Endothelial cell of umbilical vein (primary cell): ENCODE measurements around the gene DRP2. TPM values are rescaled to one million over a fixed set of nuclear protein-coding genes. Genes with fewer than 3 reads are reported as not detected.

Source experiments
- BruUV-seq: library from RNA; stranded (reverse); fragments of 400-500 nt; replicated peaks from 2 replicates; lab custom pipeline; 2021; lab: Mats Ljungman, UMichigan
- CTCF ChIA-PET: fragments of 300-600, 350-600 bp; sonication (Branson Sonifier 250); formaldehyde crosslinking; loops from one replicate; lab custom pipeline; 2021; ENCODE audit warnings: antibody characterized with exemption, inconsistent platforms; lab: Charles Lee
- POLR2A ChIA-PET: fragments of 300-600, 350-600 bp; sonication (Branson Sonifier 250); formaldehyde crosslinking; loops from one replicate; lab custom pipeline; 2021; ENCODE audit warnings: antibody characterized with exemption, inconsistent platforms; lab: Charles Lee
- DNase-seq: peaks from one replicate; pipeline ENCODE4 v3.0.0-alpha.2; 2011; ENCODE audit warnings: low read depth, low spot score
- FAIRE-seq: peaks from 2 replicates; lab custom pipeline; 2011; peaks lifted over from hg19 to GRCh38; lab: Jason Lieb, UNC
- H2AFZ ChIP-seq: 2 replicates; pipeline ENCODE4 v1.6.0; 2012; ENCODE audit warnings: low read depth, low read length, control low read depth, inconsistent platforms
- H3K27ac ChIP-seq: 2 replicates; pipeline ENCODE4 v1.5.1; 2011; ENCODE audit warnings: low read depth, mild to moderate bottlenecking, control low read depth, low read length, moderate library complexity; ENCODE audit not compliant: insufficient read depth
- H3K27me3 ChIP-seq, 2 experiments: 2 replicates each; pipeline versions ENCODE4 v1.6.0 to v1.6.1; 2011; ENCODE audit warnings: low read length in 2 of 2, mixed read lengths in 1 of 2; ENCODE audit not compliant: control insufficient read depth in 2 of 2, insufficient read depth in 2 of 2
- H3K36me3 ChIP-seq, 2 experiments: 2 replicates in 1 of 2; 3 replicates in 1 of 2; pipeline ENCODE4 v1.5.1; 2011; ENCODE audit warnings: low read length in 2 of 2, mild to moderate bottlenecking in 1 of 2, moderate library complexity in 1 of 2; ENCODE audit not compliant: control insufficient read depth in 2 of 2, insufficient read depth in 2 of 2; ENCODE audit errors: extremely low read depth in 1 of 2
- H3K4me1 ChIP-seq: 3 replicates; pipeline ENCODE4 v1.5.1; 2011; ENCODE audit warnings: mild to moderate bottlenecking, low read length; ENCODE audit not compliant: control insufficient read depth, insufficient read depth; ENCODE audit errors: extremely low read depth
- H3K4me2 ChIP-seq: 2 replicates; pipeline ENCODE4 v1.6.1; 2011; ENCODE audit warnings: low read length, control low read depth, mixed read lengths; ENCODE audit not compliant: insufficient read depth
- H3K4me3 ChIP-seq, 3 experiments: fragments of 200-600 bp in 1 of 3; sonication (generic), shearing (Covaris generic) in 1 of 3; replicated peaks in 1 of 3; 2 replicates each; pipeline ENCODE4 v1.5.1; 2011 to 2016; ENCODE audit warnings: control low read depth in 3 of 3, low read length in 3 of 3, mild to moderate bottlenecking in 2 of 3, inconsistent platforms in 1 of 3, low read depth in 1 of 3, moderate library complexity in 1 of 3; ENCODE audit not compliant: insufficient read depth in 1 of 3
- H3K79me2 ChIP-seq: 2 replicates; pipeline ENCODE4 v1.6.0; 2012; ENCODE audit warnings: low read length, inconsistent platforms; ENCODE audit not compliant: control insufficient read depth, insufficient read depth
- H3K9ac ChIP-seq: replicated peaks from 2 replicates; pipeline ENCODE3; 2011; ENCODE audit warnings: low read length, control low read depth; ENCODE audit not compliant: insufficient read depth; ENCODE audit errors: extremely low read depth
- H3K9me1 ChIP-seq: replicated peaks from 3 replicates; pipeline ENCODE4 v1.6.0; 2011; ENCODE audit warnings: mild to moderate bottlenecking, low read length; ENCODE audit not compliant: control insufficient read depth, insufficient read depth; ENCODE audit errors: extremely low read depth
- H3K9me3 ChIP-seq: replicated peaks from 2 replicates; pipeline ENCODE4 v1.5.1; 2012; ENCODE audit warnings: low read length, inconsistent platforms; ENCODE audit not compliant: control insufficient read depth, insufficient read depth
- H4K20me1 ChIP-seq: replicated peaks from 2 replicates; pipeline ENCODE3; 2011; ENCODE audit warnings: mild to moderate bottlenecking, low read length; ENCODE audit not compliant: control insufficient read depth, insufficient read depth; ENCODE audit errors: extremely low read depth
- FOS ChIP-seq: IDR thresholded peaks from 2 replicates; pipeline ENCODE4 v1.6.1; 2011; ENCODE audit warnings: mild to moderate bottlenecking, low read length, moderate library complexity, borderline replicate concordance; ENCODE audit not compliant: insufficient read depth
- GATA2 ChIP-seq: IDR thresholded peaks from 2 replicates; pipeline ENCODE4 v1.7.0; 2011; ENCODE audit warnings: low read depth, mild to moderate bottlenecking, moderate library complexity, mixed read lengths, low read length; ENCODE audit not compliant: insufficient read length, insufficient read depth
- JUN ChIP-seq: IDR thresholded peaks from 2 replicates; pipeline ENCODE4 v1.6.1; 2011; ENCODE audit warnings: borderline replicate concordance, low read depth; ENCODE audit not compliant: insufficient read length, insufficient read depth
- MAX ChIP-seq: IDR thresholded peaks from 2 replicates; pipeline ENCODE4 v1.6.1; 2011; ENCODE audit not compliant: insufficient read depth, insufficient read length
- MYC ChIP-seq: IDR thresholded peaks from one replicate; pipeline ENCODE4 v1.6.1; 2011; ENCODE audit warnings: mild to moderate bottlenecking, low read depth, low read length
- POLR2A ChIP-seq: IDR thresholded peaks from 2 replicates; pipeline ENCODE4 v1.6.1; 2012; ENCODE audit warnings: low read depth, mild to moderate bottlenecking, control low read depth, low read length
- POLR2AphosphoS5 ChIP-seq: IDR thresholded peaks from 2 replicates; pipeline ENCODE4 v1.6.1; 2012; ENCODE audit warnings: low read depth, mild to moderate bottlenecking, control low read depth, low read length, moderate library complexity; ENCODE audit not compliant: insufficient read depth
- dilution Hi-C: fragments of 300-500 bp; cut with MboI; formaldehyde crosslinking; loops from one replicate; pipeline ENCODE4 v1.15.0; 2019; ENCODE audit warnings: low sequenced_read_pairs; ENCODE audit not compliant: extremely low pct_ligation_motif_present
- intact Hi-C: fragments of 100-400 bp; cut with micrococcal nuclease; formaldehyde crosslinking; loops from one replicate; pipeline ENCODE4 v1.10.0; 2022
- polyA plus RNA-seq, 4 experiments: library from polyadenylated mRNA; depleted of rRNA in 3 of 4; stranded (reverse) in 3 of 4; unstranded in 1 of 4; fragments of >200 nt; gene quantifications; 2 replicates each; pipeline versions ENCODE4 v1.2.1 to v1.2.3, GENCODE V29; 2011 to 2012; ENCODE audit warnings: missing spikeins in 1 of 4
- total RNA-seq: library from RNA; stranded (reverse); gene quantifications from 2 replicates; pipeline ENCODE4 v1.2.3, GENCODE V29; 2021

DRP2 gene
- total and polyA plus RNA-seq, 2 donors (not counting 3 experiments of a cell fraction or from before 2014, with no cell fraction given), result 0.17 to 0.31 TPM

DNA sequence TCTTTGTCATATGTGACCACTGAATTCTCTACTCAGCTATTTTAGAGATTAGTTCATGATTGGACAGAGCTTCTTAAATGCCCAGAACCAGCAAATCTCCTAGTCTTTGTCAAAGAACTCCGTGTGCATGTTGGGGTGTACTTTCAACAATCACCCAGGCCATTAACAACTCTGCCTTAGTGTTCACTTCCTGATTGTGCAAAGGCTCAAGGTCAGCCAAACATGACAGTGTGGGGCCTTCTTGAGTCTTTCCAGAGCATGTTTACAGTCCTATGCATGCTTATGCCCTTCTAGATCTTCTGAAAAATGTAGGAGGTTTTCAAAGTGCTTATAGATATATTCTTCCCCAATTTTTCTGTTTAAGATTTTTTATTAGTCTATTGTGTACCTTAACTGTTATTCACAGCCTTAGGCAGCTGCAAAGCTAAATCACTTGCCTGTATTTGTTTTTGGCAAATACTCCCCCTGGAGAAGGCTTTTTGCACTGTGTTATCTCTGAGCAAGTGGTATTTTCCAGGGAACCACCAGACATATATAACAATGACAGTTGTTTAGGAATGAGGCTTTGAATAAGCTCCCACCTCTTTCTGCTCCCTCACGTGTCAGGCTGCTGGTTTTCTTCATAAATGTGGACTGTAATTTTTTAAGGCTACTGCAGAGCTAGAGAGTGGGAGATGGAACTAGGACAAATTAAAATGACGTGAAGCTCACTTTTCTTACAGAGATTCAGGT is 24.0 kb upstream of the DRP2 start:
- no peak for TF ChIP-seq MYC
- no peak for TF ChIP-seq GATA2
- no peak for TF ChIP-seq JUN
- TF ChIP-seq POLR2AphosphoS5, result no peak
- no peak for TF ChIP-seq FOS
- no peak for TF ChIP-seq MAX
- TF ChIP-seq POLR2A, result no peak
- Histone ChIP-seq H3K4me3 (no peak overlapping the region), H3K36me3 (no peaks in the 10 kb centered on the region), H2AFZ (no peak overlapping the region), H3K4me2 (no peak overlapping the region), H3K79me2 (no peaks in the 10 kb centered on the region), H3K4me1 (peaks cover 4% of the 10 kb centered on the region), H3K27ac (no peak overlapping the region), H3K9me1 (no peaks in the 10 kb centered on the region), H4K20me1 (no peaks in the 10 kb centered on the region), H3K9me3 (no peaks in the 10 kb centered on the region), H3K27me3 (no peaks in the 10 kb centered on the region), H3K9ac (no peak overlapping the region)
- DNase-seq (no peak), FAIRE-seq (no peak)
- ChIA-PET POLR2A (no interaction called here), CTCF (interaction anchor here (1.0 kb wide), 1 partner anchor 98 kb away, joined by 3 read pairs; the partner anchor contains the start of gene CENPI)
- no TSS peak for BruUV-seq
- dilution Hi-C loops, result no loop called here
- intact Hi-C loops, result no loop called here
